ENCODE data around the gene CDH23.

Gene CDH23

DNA sequence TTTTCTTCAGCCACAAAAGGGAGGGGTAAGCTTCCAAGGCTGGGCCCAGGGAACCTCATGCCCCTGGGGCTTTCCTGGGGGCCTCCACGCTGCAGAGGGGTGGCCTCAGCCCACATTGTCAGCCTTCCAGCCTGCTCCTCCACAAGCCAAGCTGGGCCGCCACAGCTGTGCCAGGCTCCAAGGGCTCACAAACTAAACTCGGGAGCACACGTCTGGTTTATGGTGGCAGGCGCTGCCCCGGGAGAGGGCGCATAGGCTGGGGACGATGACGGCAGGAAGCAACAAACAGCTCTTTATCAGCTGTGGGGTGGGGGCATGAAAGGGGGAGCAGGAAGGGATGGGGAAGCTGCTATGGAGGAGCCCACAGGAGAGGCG lies 6.3 kb upstream of the CDH23 start:
- in situ Hi-C loops (cut with HindIII; ENCODE audit: low sequenced_read_pairs), result no loop called here
- no peak overlapping the region for H3K4me3 ChIP-seq (ENCODE audit: low read depth, low read length)
- TF ChIP-seq, protein P1, sequence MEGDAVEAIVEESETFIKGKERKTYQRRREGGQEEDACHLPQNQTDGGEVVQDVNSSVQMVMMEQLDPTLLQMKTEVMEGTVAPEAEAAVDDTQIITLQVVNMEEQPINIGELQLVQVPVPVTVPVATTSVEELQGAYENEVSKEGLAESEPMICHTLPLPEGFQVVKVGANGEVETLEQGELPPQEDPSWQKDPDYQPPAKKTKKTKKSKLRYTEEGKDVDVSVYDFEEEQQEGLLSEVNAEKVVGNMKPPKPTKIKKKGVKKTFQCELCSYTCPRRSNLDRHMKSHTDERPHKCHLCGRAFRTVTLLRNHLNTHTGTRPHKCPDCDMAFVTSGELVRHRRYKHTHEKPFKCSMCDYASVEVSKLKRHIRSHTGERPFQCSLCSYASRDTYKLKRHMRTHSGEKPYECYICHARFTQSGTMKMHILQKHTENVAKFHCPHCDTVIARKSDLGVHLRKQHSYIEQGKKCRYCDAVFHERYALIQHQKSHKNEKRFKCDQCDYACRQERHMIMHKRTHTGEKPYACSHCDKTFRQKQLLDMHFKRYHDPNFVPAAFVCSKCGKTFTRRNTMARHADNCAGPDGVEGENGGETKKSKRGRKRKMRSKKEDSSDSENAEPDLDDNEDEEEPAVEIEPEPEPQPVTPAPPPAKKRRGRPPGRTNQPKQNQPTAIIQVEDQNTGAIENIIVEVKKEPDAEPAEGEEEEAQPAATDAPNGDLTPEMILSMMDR (IDR thresholded peaks at IDR 0.05; ENCODE audit: low read depth, low read length), result no peak
- DNase-seq (ENCODE audit: low read depth, low spot score), result no peak

DNA sequence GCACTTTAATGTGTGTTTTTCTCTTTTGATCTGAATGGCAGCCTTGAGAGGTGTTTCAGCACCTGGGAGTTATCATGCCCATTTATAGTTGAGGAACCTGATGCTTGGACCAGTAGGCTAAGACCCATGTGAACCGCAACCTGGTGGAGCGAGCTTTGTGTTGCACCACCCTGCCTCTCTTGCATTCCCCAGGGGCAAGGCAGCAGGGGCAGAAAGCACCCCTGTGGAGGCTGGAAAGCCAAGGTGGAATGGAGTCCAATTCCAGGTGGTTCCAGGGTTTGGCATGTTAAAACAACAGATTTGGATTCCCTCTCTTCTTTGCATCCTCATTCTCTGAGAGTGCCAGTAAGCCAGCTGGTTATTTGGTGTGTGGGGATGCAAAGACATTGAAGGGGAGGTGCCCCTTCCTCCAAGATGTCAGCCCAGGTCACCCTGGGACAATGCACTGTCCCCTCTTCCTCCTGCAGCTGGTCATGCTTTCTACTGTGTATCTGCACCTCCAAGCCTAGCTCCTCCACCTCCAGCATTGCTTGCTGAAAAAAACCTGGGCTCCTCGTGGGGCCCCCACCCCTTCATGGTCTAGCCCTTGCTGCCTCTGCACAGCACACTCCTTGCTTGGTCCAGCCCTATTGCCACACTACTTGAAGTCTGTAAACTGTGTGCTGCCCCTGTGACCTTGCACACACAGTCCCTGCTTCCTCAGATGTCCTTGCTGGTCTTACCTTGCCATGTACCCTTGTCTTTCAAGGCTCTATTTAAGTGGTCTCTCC lies 5.6 kb upstream of the CDH23 start:
- TF ChIP-seq, protein P1 (IDR thresholded peaks at IDR 0.05; ENCODE audit: low read depth, low read length), result no peak
- in situ Hi-C loops (cut with HindIII; ENCODE audit: low sequenced_read_pairs), result no loop called here

DNA sequence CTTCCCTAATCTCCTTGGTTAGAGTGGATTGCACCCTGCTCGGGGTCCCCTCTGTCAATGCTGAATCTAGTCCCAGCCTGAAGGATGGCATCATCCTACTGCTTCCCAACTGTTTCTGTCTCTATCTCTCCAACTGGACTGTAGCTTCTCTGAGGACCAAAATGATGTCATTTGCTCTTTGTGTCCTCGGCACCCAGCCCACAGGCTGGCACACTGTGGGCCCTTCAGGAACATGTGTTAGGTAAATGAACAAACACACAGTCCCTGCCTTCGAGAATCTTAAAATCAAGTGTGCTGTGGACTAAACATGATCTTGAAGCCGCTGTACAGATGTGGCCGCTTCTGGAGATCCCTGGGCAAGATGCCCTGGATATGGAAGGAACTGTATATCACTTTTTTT lies 5.0 kb upstream of the CDH23 start:
- TF ChIP-seq, protein P1 (IDR thresholded peaks at IDR 0.05; ENCODE audit: low read depth, low read length), result no peak
- DNase-seq (ENCODE audit: low read depth, low spot score), result no peak
- H3K4me3 ChIP-seq (ENCODE audit: low read depth, low read length), result no peak overlapping the region
- in situ Hi-C loops (cut with HindIII; ENCODE audit: low sequenced_read_pairs), result no loop called here

More for the DNA sequence above, 5.6 kb upstream of the CDH23 start:
- no peak for DNase-seq (ENCODE audit: low read depth, low spot score)
- H3K4me3 ChIP-seq (ENCODE audit: low read depth, low read length), result no peak overlapping the region

DNA sequence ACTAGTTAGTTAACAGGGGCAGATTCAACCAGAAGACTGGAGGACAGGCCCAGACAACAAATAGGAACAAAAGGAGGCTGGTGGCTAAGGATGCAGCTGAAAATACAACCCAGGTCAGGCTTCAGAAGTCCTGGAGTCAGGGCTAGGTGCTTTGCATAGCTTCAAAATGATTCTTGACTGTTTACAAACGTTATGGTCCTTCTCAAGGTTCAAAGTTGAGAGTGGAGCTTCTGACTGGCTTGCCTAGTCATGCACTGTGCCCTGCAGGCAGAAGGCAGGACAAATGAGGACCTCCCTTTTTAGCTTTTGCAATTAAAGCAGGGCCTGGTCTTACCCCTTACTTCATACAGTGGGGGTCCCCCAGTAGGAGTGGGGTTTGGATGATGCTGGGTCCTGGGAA lies 4.4 kb upstream of the CDH23 start:
- in situ Hi-C loops (cut with HindIII; ENCODE audit: low sequenced_read_pairs), result no loop called here
- no peak for DNase-seq (ENCODE audit: low read depth, low spot score)

DNA sequence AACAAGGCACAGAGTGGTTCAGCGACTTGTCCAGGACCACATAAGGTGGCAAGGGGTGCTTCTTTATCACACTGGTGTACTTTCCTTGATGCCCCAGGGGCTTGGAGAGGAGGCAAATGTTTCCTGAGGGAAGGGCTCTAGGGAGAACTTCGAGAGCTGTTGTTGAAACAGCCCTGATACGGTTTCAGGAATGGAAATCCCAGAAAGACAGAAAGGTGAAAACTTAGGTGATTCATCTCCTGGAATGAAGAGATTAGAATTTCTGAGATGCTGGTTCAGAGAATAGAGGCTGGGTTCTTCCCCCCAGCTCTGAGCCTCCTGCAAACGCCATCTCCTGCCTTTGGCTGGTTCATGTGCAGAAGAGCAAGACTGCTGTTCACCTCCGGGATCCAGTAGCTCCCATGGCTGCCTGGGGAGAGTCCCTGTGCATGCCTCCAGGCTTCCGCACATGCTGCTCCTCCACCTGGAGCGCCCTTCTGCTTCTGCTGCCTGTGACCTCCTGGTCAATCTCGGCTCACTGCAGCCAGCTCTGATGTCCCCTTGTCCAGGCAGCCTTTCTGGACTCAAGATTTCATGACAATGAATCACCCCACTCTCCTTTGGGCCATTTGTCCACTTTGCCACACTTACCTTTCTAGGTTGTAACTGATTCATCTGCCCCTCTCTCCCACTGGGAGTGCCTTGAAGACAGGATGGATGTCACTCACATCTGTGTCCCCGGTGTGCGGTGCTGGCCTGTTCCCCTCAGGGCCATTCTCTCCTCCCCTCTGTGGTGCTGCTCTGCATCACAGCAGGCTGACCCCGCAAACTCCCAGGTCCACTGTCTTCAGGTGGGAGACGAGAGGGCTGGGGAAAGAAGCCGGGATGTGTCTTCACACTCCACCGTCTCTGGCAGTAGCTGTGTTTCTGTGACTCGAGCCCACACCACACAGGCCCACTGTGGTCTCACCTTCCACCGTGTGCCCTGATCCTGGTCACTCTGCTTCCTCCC lies 3.6 kb upstream of the CDH23 start:
- in situ Hi-C loops (cut with HindIII; ENCODE audit: low sequenced_read_pairs), result no loop called here
- H3K4me3 ChIP-seq (ENCODE audit: low read depth, low read length), result no peak overlapping the region
- TF ChIP-seq, protein P1 (IDR thresholded peaks at IDR 0.05; ENCODE audit: low read depth, low read length), result no peak
- no peak for DNase-seq (ENCODE audit: low read depth, low spot score)

More for the DNA sequence above, 4.4 kb upstream of the CDH23 start:
- TF ChIP-seq, protein P1 (IDR thresholded peaks at IDR 0.05; ENCODE audit: low read depth, low read length), result no peak
- no peak overlapping the region for H3K4me3 ChIP-seq (ENCODE audit: low read depth, low read length)

DNA sequence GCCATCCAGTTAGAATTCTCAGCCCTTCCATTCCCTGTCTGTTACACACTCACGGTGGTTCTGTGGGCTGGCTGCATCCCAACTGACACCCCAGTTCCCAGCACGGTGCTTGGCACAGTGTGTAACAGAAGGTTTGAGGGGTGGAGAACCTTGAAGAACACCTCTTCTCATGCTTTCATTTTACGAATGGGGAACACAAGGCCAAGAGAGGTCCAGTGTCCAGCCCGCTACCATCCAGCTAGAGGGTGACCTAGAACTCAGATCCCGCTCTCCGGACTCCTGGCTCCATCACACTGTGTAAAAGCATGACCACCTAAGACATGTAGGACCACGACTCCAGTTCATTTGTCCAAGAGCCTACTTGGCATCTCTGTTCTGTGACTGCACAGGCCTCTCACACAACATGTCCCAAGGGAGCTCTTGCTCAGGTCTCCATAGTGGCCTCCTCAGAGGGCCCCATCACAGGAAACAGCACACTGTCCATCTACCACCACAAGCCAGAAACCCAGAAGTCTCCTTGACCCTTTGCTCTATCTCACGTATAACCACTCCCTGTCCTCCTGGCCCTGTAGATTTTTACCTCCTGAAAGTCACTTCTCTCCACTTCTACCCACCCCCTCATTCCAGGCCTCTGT lies 2.8 kb upstream of the CDH23 start:
- no peak for DNase-seq (ENCODE audit: low read depth, low spot score)
- no peak overlapping the region for H3K4me3 ChIP-seq (ENCODE audit: low read depth, low read length)
- in situ Hi-C loops (cut with HindIII; ENCODE audit: low sequenced_read_pairs), result no loop called here
- TF ChIP-seq, protein P1 (IDR thresholded peaks at IDR 0.05; ENCODE audit: low read depth, low read length), result no peak

Measured in astrocyte of the spinal cord (primary cell).